ENCODE results near the gene WDSUB1. TPM values are rescaled to one million over a fixed set of nuclear protein-coding genes. Genes with fewer than 3 reads are reported as not detected.

Gene WDSUB1
- total RNA-seq, 1 donor from 2014 or later = 11.4 TPM

DNA sequence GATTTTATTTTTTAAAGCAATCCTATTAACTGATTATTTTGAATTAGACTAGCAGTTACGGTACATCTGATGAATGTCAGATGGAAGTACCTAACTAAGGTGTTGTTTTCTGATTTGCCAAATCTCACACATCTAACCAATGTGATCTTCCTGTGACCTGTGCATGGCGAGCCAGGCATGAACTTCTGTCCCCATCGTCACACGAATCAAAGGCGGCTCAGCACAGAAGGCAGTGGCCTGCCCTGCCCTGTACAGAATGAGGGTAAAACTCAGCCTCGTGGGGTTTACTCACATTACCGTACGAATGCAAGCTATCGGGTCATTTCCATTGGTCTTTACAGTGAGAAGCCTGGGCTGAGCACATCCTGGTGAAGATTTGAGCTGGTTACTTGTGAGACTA, 87.3 kb downstream of the WDSUB1 start:
- Histone ChIP-seq H3K4me3 (no peak overlapping the region), H3K27me3 (ENCODE audit: low read depth) (no peaks in the 10 kb centered on the region), H3K27ac (replicated peaks) (peak overlapping the region; percentile 74), H3K9me3 (replicated peaks) (no peaks in the 10 kb centered on the region), H3K36me3 (peaks cover 52% of the 10 kb centered on the region), H3K4me1 (peaks cover 85% of the 10 kb centered on the region)
- intact Hi-C loops (cut with micrococcal nuclease) = no loop called here
- DNase-seq = no peak
- no peak for TF ChIP-seq CTCF (IDR thresholded peaks at IDR 0.05; ENCODE audit: borderline replicate concordance)

- H3K4me3 ChIP-seq = no peak overlapping the region
- DNase-seq = no peak
- no peak for TF ChIP-seq CTCF (IDR thresholded peaks at IDR 0.05; ENCODE audit: borderline replicate concordance)
- H3K4me1 ChIP-seq = peaks cover 70% of the 10 kb centered on the region
- H3K36me3 ChIP-seq = peaks cover 66% of the 10 kb centered on the region
- H3K27me3 ChIP-seq (ENCODE audit: low read depth) = no peaks in the 10 kb centered on the region
- H3K27ac ChIP-seq (replicated peaks) = peak overlapping the region; percentile 74
- H3K9me3 ChIP-seq (replicated peaks) = no peaks in the 10 kb centered on the region
- intact Hi-C loops (cut with micrococcal nuclease) = no loop called here
These were observed 90.0 kb downstream of the WDSUB1 start for GRCh38 chr2:159196393-159196925.

DNA sequence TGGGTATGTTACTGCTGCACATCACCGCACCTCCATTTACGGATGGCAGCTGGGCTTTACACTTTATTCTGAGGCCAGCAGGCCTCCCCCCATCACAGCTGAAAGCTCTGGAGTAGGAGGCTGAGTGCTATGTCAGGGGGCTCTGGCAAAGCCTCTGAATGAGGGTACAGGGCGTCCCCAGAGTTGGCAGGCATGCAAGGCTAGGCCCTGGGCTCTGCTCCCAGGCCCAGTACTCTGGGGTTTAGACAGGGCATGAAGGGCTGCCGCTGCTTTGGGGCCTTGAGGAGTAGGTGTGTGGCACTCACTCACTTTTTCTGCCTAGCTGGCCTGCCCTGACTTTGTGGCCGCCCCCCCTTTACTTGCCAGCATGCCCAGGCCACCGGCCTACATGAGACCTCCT, 90.8 kb downstream of the WDSUB1 start:
- peak; percentile 74 for DNase-seq
- Histone ChIP-seq H3K27ac (replicated peaks) (peak overlapping the region; percentile 74), H3K9me3 (replicated peaks) (no peaks in the 10 kb centered on the region), H3K4me3 (no peak overlapping the region), H3K4me1 (peaks cover 70% of the 10 kb centered on the region), H3K36me3 (peaks cover 71% of the 10 kb centered on the region), H3K27me3 (ENCODE audit: low read depth) (no peaks in the 10 kb centered on the region)
- intact Hi-C loops (cut with micrococcal nuclease) = no loop called here
- no peak for TF ChIP-seq CTCF (IDR thresholded peaks at IDR 0.05; ENCODE audit: borderline replicate concordance)

GRCh38 chr2:159194241-159194640, 92.3 kb downstream of the WDSUB1 start:
- no peak for DNase-seq
- Histone ChIP-seq H3K4me1 (peaks cover 69% of the 10 kb centered on the region), H3K9me3 (replicated peaks) (no peaks in the 10 kb centered on the region), H3K27me3 (ENCODE audit: low read depth) (no peaks in the 10 kb centered on the region), H3K36me3 (peaks cover 74% of the 10 kb centered on the region), H3K4me3 (no peak overlapping the region), H3K27ac (replicated peaks) (peak overlapping the region; percentile 74)
- intact Hi-C loops (cut with micrococcal nuclease) = no loop called here
- TF ChIP-seq CTCF (IDR thresholded peaks at IDR 0.05; ENCODE audit: borderline replicate concordance) = no peak

DNA sequence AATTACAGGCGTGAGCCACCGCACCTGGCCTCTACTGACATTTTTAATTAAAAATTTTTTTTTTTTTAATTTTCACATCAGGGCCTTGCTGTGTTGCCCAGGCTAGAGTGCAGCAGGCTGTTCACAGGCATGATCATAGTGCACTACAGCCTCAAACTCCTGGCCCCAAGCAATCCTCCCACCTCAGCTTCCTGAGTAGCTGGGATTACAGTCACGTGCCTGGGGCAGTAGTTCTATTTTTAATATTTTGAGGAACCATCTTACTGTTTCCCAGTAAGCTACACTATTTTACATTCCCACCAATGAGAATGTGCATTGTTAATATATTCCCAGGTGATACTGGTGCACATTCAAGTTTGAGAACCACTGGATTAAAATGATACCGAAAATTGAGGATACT, 92.7 kb downstream of the WDSUB1 start:
- intact Hi-C loops (cut with micrococcal nuclease) = no loop called here
- Histone ChIP-seq H3K27ac (replicated peaks) (peak overlapping the region; percentile 74), H3K4me3 (no peak overlapping the region), H3K36me3 (peaks cover 72% of the 10 kb centered on the region), H3K4me1 (peaks cover 69% of the 10 kb centered on the region), H3K27me3 (ENCODE audit: low read depth) (no peaks in the 10 kb centered on the region), H3K9me3 (replicated peaks) (no peaks in the 10 kb centered on the region)
- TF ChIP-seq CTCF (IDR thresholded peaks at IDR 0.05; ENCODE audit: borderline replicate concordance) = no peak
- no peak for DNase-seq

Measured in left ventricle myocardium inferior (tissue), 1 donor.